Measurements from ENCODE around the gene HTR5A.

DNA sequence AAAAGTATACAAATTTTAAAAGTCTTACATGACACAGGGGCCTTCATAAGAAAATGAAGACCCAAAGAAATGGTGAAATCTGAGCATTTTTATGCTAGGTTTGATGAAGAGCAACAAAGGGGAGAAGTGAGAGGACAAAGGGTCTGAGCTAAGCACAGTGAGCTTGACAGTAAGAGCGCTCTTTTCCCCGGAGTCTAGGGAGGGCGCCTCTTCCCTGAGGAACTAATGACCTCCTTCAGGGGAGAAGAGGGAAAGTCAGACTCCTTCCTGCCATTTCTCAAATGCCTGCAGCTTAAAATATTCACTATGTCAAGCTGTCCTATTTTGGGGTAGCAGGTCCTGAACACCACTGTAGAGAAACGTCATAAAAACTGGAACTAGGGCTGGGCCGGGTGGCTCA, 49.1 kb upstream of the HTR5A start:
- TF ChIP-seq, protein P1, sequence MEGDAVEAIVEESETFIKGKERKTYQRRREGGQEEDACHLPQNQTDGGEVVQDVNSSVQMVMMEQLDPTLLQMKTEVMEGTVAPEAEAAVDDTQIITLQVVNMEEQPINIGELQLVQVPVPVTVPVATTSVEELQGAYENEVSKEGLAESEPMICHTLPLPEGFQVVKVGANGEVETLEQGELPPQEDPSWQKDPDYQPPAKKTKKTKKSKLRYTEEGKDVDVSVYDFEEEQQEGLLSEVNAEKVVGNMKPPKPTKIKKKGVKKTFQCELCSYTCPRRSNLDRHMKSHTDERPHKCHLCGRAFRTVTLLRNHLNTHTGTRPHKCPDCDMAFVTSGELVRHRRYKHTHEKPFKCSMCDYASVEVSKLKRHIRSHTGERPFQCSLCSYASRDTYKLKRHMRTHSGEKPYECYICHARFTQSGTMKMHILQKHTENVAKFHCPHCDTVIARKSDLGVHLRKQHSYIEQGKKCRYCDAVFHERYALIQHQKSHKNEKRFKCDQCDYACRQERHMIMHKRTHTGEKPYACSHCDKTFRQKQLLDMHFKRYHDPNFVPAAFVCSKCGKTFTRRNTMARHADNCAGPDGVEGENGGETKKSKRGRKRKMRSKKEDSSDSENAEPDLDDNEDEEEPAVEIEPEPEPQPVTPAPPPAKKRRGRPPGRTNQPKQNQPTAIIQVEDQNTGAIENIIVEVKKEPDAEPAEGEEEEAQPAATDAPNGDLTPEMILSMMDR (IDR thresholded peaks at IDR 0.05; ENCODE audit: low read depth, low read length, poor library complexity, severe bottlenecking): no peak
- TF ChIP-seq EZH2phosphoT487 (IDR thresholded peaks at IDR 0.05; ENCODE audit: borderline replicate concordance, low read length): no peak

Data from DOHH2 (cell line).